NT2/D1 (cell line): ENCODE measurements around the gene CCDC142.

ENCODE experiments used
- DNase-seq: peaks from one replicate; pipeline ENCODE4 v3.0.0-alpha.2; 2011; ENCODE audit warnings: low read depth, low spot score
- H3K27me3 ChIP-seq: 2 replicates; pipeline ENCODE4 v1.6.0; 2011; ENCODE audit warnings: mild to moderate bottlenecking; ENCODE audit not compliant: insufficient read length, insufficient read depth
- H3K36me3 ChIP-seq: 2 replicates; pipeline ENCODE4 v1.6.1; 2011; ENCODE audit warnings: mild to moderate bottlenecking, low read length, mixed read lengths; ENCODE audit not compliant: insufficient read depth, insufficient read length
- H3K4me1 ChIP-seq: 2 replicates; pipeline ENCODE4 v1.5.1; 2011; ENCODE audit not compliant: insufficient read depth, insufficient read length
- H3K4me3 ChIP-seq: 2 replicates; pipeline ENCODE4 v1.5.1; 2011; ENCODE audit warnings: low read depth; ENCODE audit not compliant: insufficient read length
- H3K9ac ChIP-seq: 2 replicates; pipeline ENCODE4 v1.6.0; 2011; ENCODE audit warnings: low read depth; ENCODE audit not compliant: insufficient read length
- H3K9me3 ChIP-seq: 2 replicates; pipeline ENCODE4 v1.5.1; 2011; ENCODE audit warnings: mild to moderate bottlenecking, low read length; ENCODE audit not compliant: insufficient read depth
- SUZ12 ChIP-seq: IDR thresholded peaks from 2 replicates; pipeline ENCODE4 v1.6.1; 2011; ENCODE audit not compliant: insufficient read length, insufficient read depth; ENCODE audit errors: extremely low read depth
- YY1 ChIP-seq: IDR thresholded peaks from 2 replicates; pipeline ENCODE4 v1.6.1; 2011; ENCODE audit not compliant: insufficient read length, insufficient read depth
- ZNF274 ChIP-seq: IDR thresholded peaks from 2 replicates; pipeline ENCODE4 v1.6.1; 2011; ENCODE audit warnings: mild to moderate bottlenecking, low read depth, low read length

The CCDC142 gene

GRCh38 chr2:74528600-74529356, 46.0 kb upstream of the CCDC142 start:
- Histone ChIP-seq H3K9me3 (no peaks in the 10 kb centered on the region), H3K9ac (peak overlapping the region; percentile 100), H3K4me1 (no peaks in the 10 kb centered on the region), H3K36me3 (peaks cover 68% of the 10 kb centered on the region), H3K27me3 (no peaks in the 10 kb centered on the region), H3K4me3 (peak overlapping the region; percentile 99)
- TF ChIP-seq SUZ12 (no peak), ZNF274 (no peak), YY1 (no peak)
- no peak for DNase-seq

GRCh38 chr2:74527741-74528140, 44.9 kb upstream of the CCDC142 start:
- no peak for DNase-seq
- Histone ChIP-seq H3K9me3 (no peaks in the 10 kb centered on the region), H3K4me1 (no peaks in the 10 kb centered on the region), H3K36me3 (peaks cover 58% of the 10 kb centered on the region), H3K4me3 (no peak overlapping the region), H3K27me3 (no peaks in the 10 kb centered on the region), H3K9ac (no peak overlapping the region)
- TF ChIP-seq ZNF274 (no peak), SUZ12 (no peak), YY1 (no peak)

- H3K4me3 ChIP-seq: no peak overlapping the region
- no peak for DNase-seq
- no peaks in the 10 kb centered on the region for H3K9me3 ChIP-seq
- peaks cover 51% of the 10 kb centered on the region for H3K36me3 ChIP-seq
- no peak overlapping the region for H3K9ac ChIP-seq
- TF ChIP-seq SUZ12: no peak
- no peak for TF ChIP-seq YY1
- TF ChIP-seq ZNF274: no peak
- no peaks in the 10 kb centered on the region for H3K4me1 ChIP-seq
- no peaks in the 10 kb centered on the region for H3K27me3 ChIP-seq
Measured at GRCh38 chr2:74526649-74527230, 43.9 kb upstream of the CCDC142 start.

GRCh38 chr2:74525717-74526648, 43.2 kb upstream of the CCDC142 start, which contains the start of gene DQX1:
TSS of gene DQX1 (minus strand) at chr2:74526231. CDS start at chr2:74525729, 502 bp downstream.
- H3K4me1 ChIP-seq: no peaks in the 10 kb centered on the region
- no peaks in the 10 kb centered on the region for H3K27me3 ChIP-seq
- no peak within 1 kb of the TSS for H3K4me3 ChIP-seq
- TF ChIP-seq YY1 (no peak), ZNF274 (no peak), SUZ12 (no peak)
- no peak within 1 kb of the TSS for H3K9ac ChIP-seq
- H3K36me3 ChIP-seq: peaks cover 44% of the 10 kb centered on the region
- DNase-seq: no peak
- H3K9me3 ChIP-seq: no peaks in the 10 kb centered on the region

GRCh38 chr2:74524955-74525716, 42.3 kb upstream of the CCDC142 start:
- H3K4me1 ChIP-seq: no peaks in the 10 kb centered on the region
- H3K27me3 ChIP-seq: no peaks in the 10 kb centered on the region
- no peak for DNase-seq
- no peak overlapping the region for H3K9ac ChIP-seq
- peaks cover 41% of the 10 kb centered on the region for H3K36me3 ChIP-seq
- TF ChIP-seq ZNF274 (no peak), SUZ12 (no peak), YY1 (no peak)
- no peaks in the 10 kb centered on the region for H3K9me3 ChIP-seq
- H3K4me3 ChIP-seq: no peak overlapping the region

GRCh38 chr2:74524005-74524404, 41.2 kb upstream of the CCDC142 start:
- Histone ChIP-seq H3K27me3 (peaks cover 7% of the 10 kb centered on the region), H3K9ac (no peak overlapping the region), H3K4me3 (no peak overlapping the region), H3K4me1 (no peaks in the 10 kb centered on the region), H3K36me3 (peaks cover 41% of the 10 kb centered on the region), H3K9me3 (no peaks in the 10 kb centered on the region)
- TF ChIP-seq YY1 (no peak), SUZ12 (no peak), ZNF274 (no peak)
- DNase-seq: no peak
